ENCODE data around the gene WBP2. TPM values are rescaled to one million over a fixed set of nuclear protein-coding genes. Genes with fewer than 3 reads are reported as not detected.

The WBP2 gene
- total RNA-seq, result 21.2 and 37.5 TPM in 2 replicates

- DNase-seq (ENCODE audit: low read depth), result peak; percentile 100
Observed at GRCh38 chr17:75855310-75856061, at the start of gene WBP2. TSS of gene WBP2 (minus strand) at chr17:75855335. CDS start at chr17:75855297, 38 bp downstream.

GRCh38 chr17:75902406-75902805 is 47.3 kb upstream of the WBP2 start:
- peak; percentile 68 for DNase-seq (ENCODE audit: low read depth)

- DNase-seq (ENCODE audit: low read depth), result no peak
Observed at GRCh38 chr17:75901727-75902126, 46.6 kb upstream of the WBP2 start.

GRCh38 chr17:75900691-75901533 is 45.8 kb upstream of the WBP2 start:
- no peak for DNase-seq (ENCODE audit: low read depth)

GRCh38 chr17:75899767-75900468 is 44.8 kb upstream of the WBP2 start:
- no peak for DNase-seq (ENCODE audit: low read depth)

- no peak for DNase-seq (ENCODE audit: low read depth)
Observed at GRCh38 chr17:75899353-75899752, 44.2 kb upstream of the WBP2 start.

GRCh38 chr17:75898791-75899190 is 43.7 kb upstream of the WBP2 start:
- DNase-seq (ENCODE audit: low read depth), result no peak

- no peak for DNase-seq (ENCODE audit: low read depth)
Observed at GRCh38 chr17:75898065-75898464, 42.9 kb upstream of the WBP2 start.

- DNase-seq (ENCODE audit: low read depth), result no peak
Observed at GRCh38 chr17:75897160-75898019, 42.3 kb upstream of the WBP2 start.

GRCh38 chr17:75896415-75897159 is 41.5 kb upstream of the WBP2 start, which contains the start of gene TRIM65:
TSS of gene TRIM65 (minus strand) at chr17:75896951. CDS start at chr17:75896937, 14 bp downstream.
- peak; percentile 42 for DNase-seq (ENCODE audit: low read depth)

GRCh38 chr17:75895370-75896155 is 40.4 kb upstream of the WBP2 start:
- DNase-seq (ENCODE audit: low read depth), result no peak

- DNase-seq (ENCODE audit: low read depth), result no peak
Observed at GRCh38 chr17:75894049-75894733, 39.1 kb upstream of the WBP2 start.

GRCh38 chr17:75893305-75894048 is 38.3 kb upstream of the WBP2 start:
- DNase-seq (ENCODE audit: low read depth), result no peak

GRCh38 chr17:75892556-75893224 is 37.6 kb upstream of the WBP2 start:
- no peak for DNase-seq (ENCODE audit: low read depth)

GRCh38 chr17:75891605-75892555 is 36.7 kb upstream of the WBP2 start:
- DNase-seq (ENCODE audit: low read depth), result no peak

- DNase-seq (ENCODE audit: low read depth), result no peak
Observed at GRCh38 chr17:75891022-75891604, 36.0 kb upstream of the WBP2 start.
